DMS53 (cell line): ENCODE data around the gene TBL1X.

Source experiments
- DNase-seq: peaks from one replicate; lab custom pipeline; 2025; lab: John Stamatoyannopoulos, UW

The TBL1X gene

DNA sequence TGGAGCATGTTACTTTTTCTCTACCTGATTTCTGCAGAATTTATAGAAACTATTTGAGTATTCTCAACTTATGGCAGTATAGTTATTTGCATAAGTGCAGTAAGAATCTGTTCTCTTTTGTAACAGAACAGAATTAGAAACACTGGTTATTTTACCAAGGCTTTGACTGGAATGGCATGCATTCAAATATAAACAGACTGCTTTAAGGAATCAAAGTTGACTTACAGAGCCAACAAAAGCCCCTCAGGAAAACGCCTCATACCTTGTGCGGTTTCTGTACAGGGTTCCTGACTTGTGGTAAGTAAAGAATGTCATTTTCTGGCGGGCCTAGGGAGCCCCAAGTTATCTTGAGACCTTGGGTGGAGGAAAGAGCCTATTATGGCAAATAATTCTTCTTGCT is 203.7 kb downstream of the TBL1X start:
- DNase-seq = no peak

DNA sequence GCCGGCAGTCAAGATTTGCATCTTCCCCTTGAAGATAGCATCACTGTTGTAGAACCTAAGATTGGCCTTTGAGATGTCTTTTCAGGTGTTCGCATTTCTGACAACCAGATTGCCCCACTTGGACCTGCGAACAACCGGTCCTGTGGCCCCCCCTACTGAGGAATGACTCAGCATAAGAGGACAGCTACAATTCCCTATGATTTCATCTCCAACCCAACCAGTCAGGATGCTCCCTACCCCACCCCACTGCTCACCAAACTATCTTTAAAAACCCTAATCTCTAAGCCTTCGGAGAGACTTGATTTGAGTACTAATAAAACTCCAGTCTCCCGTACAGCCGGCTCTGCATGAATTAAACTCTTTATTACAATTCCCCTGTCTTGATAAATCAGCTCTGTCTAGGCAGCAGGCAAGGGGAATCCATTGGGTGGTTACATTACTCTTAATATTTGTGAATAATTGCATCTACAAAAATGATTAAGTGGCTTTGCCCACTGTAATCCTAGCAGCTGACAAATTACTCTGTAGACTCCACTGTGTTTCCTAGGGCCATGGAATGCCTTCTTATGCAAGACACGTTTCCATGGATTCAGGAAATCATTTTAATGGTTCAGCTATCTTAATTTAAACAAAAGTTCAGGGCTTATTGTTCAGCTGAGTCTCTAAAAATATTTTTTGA is 205.4 kb downstream of the TBL1X start:
- DNase-seq = no peak

DNA sequence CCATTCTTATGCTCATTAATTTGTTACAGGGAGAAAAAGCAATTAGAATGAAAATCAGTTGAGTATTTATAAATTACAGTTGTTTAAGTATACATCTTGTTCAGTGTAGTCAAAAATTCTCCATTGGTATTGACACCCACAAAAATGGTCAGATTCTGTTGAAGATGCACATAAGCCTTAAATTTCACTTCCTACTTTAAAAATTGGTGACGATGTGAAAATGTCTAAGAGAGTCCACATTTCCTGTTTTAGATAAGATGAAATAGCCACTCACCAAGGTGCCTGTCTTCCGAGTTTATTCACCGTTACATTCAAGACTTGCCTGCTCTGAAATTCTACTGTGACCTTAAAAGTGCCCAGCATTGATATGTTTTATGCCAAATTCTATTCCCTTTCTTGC is 207.1 kb downstream of the TBL1X start:
- no peak for DNase-seq

DNA sequence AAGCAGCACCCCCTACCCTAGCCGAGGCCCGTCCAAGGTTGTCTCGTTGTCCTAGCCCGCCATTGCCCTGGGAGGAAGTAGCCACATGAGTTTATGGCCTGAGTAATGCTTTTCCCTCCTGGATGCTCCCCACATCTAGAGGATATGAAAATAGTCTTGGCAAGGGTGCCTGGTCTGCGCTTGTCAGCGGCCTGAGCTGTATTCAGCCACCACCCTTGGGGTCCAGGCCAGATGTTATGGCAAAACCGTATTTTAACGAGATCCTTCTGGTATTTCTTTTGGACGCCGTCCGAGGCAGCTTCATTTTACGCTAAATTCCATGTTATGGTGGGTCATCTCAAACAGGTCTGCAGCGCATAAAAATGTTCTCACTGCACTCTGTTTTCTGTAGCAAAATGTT is 211.4 kb downstream of the TBL1X start:
- DNase-seq = no peak

DNA sequence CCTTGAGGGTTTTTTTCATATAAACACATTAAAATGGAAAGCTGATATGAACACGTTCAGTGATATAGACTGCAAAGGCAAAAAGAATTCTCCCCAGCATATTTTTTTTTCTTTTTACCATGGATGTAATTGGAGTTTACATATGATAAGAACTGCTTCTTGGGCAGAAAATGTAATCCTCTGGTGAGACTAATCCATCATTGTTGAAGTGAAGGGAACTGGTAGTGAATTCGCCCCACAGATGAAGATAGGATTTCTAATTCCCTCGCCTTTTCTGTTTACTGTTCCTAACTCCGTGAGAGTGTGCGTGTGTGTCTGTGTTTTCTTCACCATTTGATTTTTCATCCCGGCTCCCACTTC is 211.9 kb downstream of the TBL1X start:
- DNase-seq = no peak

DNA sequence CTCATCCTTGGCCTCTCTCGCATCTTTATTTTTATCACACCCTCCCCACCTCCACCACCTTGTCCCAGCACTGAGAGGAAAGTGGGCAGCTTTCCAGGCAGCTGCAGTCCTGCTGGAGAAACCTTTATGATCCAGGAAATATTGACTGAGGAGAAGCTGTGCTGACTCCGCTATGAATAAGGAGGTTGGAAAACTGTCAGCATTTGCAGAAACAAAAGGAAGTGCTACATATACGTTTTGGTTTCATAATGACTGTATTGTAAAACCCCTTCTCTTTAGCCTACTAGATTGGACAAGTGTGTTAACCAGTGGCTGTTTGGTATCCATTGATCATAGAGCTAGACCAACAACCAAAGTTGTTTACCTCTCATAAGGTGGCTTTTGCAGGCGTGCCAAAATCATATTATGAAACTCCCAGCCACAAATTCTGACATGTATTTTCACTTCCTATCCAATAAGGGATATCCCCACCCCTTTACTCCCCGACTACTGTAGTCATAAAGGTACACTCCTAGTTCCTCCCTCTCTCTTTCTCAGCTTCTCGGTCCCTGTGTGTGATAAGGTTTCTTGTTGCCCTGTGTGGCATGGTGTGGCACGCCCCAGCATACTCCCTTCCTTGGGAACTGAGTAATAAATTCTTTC is 212.4 kb downstream of the TBL1X start:
- no peak for DNase-seq

DNA sequence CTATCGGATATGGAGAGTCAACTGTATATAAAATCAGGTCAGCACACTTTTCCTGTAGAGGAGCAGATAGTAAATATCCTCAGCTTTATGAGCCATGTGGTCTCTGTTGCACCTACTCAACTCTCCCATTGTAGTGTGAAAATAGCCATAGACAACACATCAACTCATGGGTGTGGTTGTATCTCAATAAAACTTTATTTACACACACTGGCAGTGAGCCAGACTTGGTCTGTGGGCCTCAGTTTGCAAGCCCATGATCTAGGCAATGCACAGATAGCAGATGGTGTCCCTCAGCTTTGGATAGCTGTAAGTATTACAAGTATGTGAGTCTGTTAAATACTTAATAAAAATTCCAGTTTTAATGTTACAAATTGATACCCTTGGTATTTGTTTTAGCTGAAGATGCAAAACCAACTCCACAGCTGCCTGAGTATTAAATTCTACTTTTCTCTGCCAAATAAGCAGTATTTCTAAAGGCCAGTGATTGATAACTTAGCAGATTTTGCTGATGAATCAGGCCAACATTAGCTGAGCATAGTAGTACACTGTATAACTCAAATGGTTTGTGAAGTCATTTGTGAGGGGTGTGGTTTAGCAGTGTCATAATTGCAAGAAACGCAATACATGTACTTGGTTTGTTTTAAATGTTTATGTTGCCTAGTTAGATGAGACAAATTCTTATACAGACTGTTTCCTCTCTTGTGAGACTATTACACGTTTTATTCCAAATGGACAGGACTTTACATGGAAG is 213.5 kb downstream of the TBL1X start:
- no peak for DNase-seq

DNA sequence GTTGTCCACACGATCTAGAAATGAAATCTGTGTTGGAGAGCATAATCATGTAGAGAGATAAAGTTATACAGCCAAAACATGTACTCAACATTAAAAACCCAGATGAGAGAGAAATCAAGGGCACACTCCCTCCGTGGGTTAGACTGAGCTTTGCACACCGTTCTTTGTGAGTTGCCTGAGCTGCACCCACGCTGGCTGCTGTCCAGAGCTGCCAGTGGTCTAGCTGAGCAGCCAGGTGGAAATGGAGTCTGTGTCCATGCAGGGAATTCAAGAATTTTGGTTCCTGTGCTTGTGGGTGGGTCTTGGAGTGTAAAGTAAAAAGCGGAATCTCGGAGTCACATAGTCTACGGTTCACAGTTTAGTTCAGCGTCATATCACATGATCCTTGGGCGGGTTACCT is 216.2 kb downstream of the TBL1X start:
- no peak for DNase-seq

DNA sequence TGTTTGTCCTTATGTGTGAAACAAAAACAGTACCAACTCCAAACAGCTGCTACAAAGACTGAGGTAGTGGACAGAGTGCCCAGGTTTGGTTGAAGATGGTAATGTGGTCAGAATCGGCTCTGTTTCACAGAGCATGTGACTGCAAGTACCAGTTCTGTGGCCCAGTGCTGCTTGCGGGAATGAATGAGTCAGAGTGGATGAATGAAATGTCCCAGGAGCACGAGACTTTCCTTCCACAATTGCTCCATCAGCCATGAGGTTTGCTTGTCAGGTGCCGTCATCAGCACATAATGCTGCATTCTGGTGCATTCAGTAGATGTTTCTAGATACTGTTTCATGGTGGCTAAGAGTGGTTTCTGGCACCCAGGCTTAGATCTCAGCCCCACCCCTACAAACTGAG is 216.6 kb downstream of the TBL1X start:
- DNase-seq = no peak

DNA sequence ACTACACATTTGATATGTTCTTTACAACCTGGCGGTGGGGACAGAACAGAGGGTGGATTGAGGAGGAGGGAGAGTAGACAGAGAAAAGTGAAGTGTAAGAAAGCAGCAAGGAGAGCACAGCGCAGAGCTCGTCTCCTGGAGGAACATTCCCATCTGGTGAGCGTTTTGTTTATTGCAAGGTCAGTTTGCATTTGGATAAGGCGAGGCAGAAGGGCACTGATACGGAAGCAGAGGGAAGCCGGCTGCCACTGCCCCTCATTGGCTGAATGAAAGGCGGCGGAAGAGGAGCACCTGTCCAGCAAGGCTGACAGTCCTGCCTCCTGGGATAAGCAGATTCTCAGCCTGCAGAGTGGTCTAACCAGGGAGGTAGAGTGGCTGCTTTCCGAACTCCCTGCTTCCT is 217.6 kb downstream of the TBL1X start:
- DNase-seq = no peak

DNA sequence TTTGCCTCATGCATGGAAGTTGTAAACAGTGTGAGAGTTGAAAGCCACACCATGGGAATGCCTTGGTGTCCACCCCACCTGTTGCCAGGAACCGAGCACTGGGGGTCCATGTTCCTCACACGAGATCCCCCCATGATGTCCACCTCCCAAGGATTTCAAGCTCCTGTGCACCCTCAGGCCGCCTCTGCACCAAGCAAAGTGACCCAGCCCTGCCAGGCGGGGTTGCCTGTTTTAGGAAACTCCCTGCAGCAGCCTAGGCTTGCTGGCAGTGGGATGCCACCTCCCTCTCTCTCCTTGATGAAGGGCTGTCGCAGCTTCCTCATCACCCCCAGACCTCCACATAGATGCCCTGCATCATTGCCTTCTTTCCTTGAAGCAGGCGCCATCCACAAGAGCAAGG is 218.0 kb downstream of the TBL1X start:
- DNase-seq = no peak

DNA sequence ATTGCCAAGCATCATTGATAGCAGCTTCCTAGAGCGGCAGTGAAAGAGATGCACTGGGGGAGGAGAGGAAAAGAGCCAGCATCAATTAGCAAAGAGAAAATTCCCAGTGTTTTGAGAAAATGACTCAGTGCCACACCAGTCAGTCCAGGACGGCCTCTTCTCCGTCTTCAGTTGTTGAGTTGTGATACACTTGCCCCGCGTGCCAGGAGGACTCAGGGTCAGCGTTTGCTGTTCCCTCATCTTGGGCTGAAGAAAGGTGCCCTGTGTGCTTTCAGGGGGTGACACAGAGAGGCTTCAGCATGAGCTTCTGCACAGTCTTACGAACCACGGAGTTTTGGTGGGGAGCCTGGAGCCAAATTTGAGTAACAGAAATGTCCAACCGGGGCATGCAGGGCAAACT is 218.5 kb downstream of the TBL1X start:
- DNase-seq = no peak

DNA sequence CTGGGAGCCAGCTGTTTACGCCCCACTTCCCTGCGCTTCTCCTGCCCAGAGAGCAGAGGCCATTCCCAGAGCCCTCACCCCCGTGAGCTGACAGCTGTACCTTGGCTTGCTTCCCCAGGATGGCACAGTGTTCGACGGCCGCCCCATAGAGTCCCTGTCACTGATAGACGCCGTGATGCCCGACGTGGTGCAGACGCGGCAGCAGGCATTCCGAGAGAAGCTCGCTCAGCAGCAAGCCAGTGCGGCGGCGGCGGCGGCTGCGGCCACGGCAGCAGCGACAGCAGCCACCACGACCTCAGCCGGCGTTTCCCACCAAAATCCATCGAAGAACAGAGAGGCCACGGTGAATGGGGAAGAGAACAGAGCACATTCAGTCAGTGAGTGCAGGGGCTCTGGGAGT is 223.0 kb downstream of the TBL1X start:
- DNase-seq = no peak

DNA sequence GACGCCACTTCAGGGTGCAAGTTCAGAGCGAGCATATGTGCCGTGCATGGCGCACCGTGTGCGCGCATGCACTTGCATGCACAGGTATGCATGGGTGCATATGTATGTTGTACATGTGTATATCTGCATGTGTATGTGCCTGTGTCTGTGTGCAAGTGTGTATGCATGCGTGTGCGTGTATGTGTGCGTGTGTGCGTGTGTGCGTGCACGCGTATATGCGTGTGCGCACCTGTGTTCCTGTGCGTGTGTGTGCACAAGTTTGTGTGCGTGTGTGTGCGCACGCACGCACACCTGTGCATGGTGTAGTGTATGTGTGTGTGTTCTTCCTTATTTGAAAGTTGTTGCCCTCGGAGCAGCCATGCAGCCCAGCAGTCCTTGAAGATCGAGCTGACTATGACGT is 224.0 kb downstream of the TBL1X start:
- no peak for DNase-seq

DNA sequence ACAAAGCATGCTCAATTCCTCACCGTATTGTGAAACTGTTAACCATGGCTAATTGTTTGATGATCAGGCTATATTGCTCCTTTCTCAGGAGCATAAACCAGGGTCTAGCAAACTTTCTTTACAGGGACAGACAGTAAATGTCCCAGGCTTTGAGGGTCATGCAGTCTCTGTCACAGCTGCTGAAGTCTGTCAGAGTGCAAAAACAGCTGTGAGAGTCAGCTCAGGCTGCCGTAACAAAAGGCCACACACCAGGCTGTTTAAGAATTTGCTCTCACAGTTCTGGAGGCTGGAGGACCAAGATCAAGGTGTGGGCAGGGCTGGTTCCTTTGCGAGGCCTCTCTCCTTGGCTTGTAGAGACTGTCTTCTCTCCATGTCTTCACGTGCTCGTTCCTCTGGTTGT is 225.2 kb downstream of the TBL1X start:
- DNase-seq = no peak

DNA sequence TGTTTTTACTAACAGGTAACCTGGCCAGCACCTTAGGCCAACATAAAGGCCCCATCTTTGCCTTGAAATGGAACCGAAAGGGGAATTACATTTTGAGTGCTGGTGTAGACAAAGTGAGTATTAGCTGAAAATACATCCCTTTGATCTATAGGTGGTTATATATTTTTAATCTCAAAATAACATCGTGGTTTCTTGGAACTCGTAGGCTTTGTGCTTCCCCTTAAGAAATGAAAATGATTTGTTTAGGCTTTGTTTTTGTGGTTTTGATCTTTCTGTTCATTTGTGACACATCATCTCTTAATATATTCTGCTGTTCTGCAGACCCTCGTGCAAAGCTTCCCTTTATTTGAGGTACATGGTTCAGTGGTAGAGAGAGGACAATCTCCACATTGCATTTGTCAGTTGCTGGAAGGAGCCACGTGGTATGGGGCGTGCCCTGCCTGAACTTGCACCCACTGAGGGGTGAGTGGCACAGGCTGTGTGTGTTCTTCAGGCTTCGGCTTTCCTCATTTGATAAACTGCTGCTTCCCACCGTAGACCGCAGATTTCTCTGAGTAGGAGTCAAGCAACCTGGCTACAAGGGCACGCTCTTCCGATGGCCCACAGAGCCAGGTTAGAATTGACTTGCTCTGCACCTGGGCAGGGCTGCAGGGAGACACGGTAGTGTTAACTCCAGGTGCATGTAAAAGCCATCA is 228.6 kb downstream of the TBL1X start:
- DNase-seq = no peak

DNA sequence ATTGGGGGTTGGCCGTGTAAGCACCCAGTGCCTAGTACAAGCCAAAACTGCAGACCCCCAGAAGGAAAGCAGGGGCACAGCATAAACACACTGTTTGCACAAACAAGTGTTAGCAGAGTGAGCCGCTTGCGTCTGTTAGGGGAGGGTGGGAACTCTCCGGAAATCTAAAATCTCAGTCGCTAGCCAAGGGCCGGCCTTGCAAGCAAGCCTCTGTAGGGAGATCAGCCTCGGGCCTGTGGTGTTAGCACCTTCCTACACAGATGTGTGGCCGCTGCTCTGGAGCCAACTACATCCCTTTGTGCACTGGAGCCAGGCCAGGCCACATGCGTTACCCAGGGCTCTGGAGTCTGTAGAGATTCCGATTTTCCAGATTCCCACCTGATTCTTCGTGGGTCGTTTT is 233.7 kb downstream of the TBL1X start:
- DNase-seq = no peak

DNA sequence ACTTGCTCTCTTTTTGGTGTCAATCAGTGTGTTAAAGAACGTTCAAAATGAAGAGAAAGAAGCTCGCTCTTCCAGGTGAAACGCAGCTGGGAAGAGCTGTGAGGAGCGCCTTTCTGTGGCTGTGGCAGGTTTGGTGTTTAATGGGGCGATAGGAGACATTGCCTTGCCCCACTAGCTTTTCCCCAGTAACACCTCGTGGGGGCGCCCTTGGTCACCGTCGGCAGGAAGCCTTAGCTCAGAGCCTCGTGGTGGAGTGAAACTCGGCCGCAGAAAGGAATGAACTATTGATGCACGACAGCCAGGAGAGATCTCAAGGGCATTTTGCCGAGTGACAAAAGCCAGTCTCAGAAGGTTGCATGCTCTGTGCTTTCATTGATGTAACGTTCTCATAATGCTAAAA is 235.7 kb downstream of the TBL1X start:
- no peak for DNase-seq

DNA sequence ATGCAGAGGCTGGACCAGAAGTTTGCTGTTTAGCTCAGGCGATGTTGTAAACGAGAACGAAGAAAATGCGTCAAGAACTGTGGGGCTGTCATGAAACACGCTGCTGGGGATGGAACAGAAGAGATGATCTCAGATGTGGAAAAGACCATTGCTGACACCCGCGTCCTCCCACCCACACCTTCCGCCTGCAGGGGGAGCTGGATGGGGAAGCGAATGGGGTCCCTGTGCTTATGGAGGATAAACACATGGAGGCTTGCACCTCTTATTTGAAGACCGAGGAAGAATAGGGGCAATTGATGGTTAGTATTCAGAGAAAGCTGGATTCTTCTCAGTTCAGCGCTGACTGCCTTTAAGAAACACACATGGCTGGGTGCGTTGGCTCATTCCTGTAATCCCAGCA is 236.9 kb downstream of the TBL1X start:
- DNase-seq = no peak

DNA sequence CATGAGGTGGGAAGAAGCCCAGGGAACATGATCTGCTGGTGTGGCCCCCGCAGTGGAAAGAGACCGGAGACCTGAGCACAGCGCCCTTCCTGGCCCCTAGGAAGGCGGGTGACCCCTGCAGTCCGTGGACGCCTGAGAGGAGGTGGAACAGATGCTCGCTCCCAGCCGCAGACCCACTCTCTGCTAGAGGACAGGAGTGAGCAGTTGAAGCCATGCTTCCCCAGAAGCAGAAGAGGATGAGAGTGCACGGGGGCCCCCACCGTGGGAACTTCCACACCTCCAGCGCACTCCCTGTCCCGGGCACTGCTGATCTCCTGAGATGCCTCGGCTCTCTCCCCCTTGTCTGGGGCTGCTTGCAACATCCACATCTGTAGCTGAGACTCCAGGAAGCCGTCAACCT is 238.5 kb downstream of the TBL1X start:
- DNase-seq = no peak

DNA sequence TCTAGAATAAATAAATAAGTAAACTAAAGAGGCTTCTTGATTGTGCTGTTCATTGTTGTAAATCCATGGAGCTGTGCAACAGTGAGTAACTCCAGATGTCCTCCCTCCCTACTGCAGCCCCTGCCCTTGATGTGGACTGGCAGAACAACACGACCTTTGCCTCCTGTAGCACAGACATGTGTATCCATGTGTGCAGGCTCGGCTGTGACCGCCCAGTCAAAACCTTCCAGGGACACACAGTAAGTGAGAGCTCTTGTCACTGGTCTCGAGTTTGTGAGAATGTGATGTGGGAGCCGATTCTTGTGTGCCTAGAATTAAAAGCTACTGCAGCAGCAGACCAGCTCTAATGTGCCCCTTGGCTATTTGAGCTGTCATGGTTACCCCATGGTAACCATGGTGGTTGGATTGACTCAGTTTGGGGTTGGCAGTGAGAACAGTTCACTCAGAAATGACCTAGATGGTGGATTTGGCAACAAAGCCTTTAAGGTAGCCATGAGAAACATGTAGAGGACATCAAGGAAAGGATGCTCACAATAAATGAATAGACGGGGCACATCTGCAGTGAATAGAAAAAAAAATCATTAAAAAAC is 240.1 kb downstream of the TBL1X start:
- no peak for DNase-seq

DNA sequence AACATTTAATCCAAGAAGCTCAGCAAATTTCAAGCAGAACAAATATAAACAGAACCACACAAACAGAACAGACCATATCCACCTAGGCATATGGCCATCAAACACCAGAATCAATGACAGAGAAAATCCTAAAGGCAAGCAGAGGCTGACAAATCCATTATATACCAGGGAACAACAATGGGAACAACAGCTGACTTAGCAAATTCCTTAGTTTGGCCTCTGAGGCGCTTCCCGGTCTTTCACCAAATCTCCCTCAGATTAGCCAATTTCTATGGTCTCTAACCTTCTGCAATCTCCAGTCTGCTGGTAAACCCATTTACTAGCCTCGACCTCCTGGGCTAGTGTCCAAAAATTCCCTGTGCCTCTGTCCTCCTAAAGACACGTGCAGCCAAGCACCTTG is 241.6 kb downstream of the TBL1X start:
- DNase-seq = no peak
